Measurements from ENCODE around the gene RNF223.
"Not testable (repeated sequence)": the region's sequence is repeated elsewhere in the genome, so short reads cannot be mapped to it uniquely, and the experiment has no call there.

RNF223 gene

GRCh38 chr1:1059494-1060280 is 14.4 kb downstream of the RNF223 start:
- peak; percentile 98 for DNase-seq (ENCODE audit: low spot score)

DNA sequence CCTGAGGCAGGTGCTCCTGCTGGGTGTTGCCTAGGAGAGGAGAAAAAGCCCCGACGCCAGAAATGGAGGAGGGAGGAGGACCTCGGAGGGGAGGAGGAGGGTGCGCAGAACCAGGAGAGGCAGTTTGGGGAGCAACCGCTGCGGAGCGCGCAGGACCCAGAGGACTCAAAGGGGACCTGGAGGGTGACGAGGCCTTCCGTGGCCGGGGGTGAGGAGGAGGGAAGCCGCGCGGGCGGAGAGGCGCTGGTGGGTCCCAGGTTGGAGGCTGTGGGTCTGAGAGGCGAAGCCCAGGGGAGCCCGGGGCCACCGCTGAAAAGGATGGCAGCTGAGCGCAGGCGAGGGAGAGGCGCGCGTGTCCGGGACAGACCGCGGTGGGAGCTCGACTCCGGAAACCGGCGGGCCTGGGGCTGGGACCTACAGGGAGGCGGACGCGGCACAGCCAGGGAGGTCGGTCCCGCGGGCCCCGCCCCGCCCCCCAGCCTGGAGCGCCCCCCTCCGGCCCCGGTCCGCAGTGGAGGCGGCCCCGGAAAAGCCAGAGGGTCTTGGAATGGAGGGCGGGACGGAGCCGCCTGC is 15.1 kb downstream of the RNF223 start:
- DNase-seq (ENCODE audit: low spot score), result no peak

- no peak for DNase-seq (ENCODE audit: low spot score)
These were observed 15.8 kb downstream of the RNF223 start for GRCh38 chr1:1058088-1058905.

DNA sequence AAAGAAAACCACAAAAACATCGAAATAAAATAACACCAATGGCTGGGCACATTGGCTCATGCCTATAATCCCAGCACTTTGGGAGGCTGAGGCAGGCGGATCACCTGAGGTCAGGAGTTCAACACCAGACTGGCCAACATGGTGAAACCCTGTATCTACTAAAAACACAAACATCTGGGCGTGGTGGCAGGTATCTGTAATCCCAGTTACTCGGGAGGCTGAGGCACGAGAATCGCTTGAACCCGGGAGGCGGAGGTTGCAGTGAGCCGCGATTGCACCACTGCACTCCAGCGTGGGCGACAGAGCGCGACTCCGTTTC is 16.4 kb downstream of the RNF223 start:
- DNase-seq (ENCODE audit: low spot score), result not testable (repeated sequence)

DNA sequence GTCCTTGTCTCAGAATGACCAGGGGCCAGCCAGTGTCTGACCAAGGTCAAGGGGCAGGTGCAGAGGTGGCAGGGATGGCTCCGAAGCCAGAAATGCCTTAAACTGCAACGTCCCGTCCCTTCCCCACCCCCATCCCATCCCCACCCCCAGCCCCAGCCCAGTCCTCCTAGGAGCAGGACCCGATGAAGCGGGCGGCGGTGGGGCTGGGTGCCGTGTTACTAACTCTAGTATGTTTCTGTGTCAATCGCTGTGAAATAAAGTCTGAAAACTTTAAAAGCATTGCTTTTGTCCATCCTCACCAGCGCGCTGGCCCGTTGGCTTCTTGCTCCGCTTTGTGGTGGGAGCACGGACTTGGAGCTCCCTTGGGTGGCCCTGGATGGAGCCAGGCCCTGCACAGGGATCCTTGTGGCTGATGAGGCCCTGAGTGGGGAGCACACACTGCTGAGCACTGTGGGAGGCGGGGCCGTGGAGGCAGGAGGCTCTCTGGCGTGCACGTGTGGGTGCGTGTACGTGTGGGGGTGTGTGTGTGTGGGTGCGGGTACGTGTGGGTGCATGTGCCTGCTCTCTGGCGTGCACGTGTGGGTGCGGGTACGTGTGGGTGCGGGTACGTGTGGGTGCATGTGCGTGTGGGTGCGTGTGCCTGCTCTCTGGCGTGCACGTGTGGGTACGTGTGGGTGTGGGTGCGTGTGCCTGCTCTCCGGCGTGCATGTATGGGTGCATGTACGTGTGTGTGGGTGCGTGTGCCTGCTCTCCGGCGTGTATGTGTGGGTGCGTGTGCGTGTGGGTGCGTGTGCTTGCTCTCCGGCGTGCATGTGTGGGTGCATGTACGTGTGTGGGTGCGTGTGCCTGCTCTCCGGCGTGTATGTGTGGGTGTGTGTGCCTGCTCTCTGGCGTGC is 18.0 kb downstream of the RNF223 start:
- DNase-seq (ENCODE audit: low spot score), result no peak

DNA sequence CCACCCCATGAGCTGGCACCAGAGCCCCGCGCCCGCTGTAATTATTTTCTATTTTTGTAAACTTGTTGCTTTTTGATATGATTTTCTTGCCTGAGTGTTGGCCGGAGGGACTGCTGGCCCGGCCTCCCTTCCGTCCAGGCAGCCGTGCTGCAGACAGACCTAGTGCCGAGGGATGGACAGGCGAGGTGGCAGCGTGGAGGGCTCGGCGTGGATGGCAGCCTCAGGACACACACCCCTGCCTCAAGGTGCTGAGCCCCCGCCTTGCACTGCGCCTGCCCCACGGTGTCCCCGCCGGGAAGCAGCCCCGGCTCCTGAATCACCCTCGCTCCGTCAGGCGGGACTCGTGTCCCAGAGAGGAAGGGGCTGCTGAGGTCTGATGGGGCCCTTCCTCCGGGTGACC is 19.1 kb downstream of the RNF223 start:
- no peak for DNase-seq (ENCODE audit: low spot score)

- DNase-seq (ENCODE audit: low spot score), result no peak
These were observed 19.9 kb downstream of the RNF223 start for GRCh38 chr1:1054099-1054700.

- no peak for DNase-seq (ENCODE audit: low spot score)
These were observed 20.4 kb downstream of the RNF223 start for GRCh38 chr1:1053682-1054081.

- DNase-seq (ENCODE audit: low spot score), result no peak
These were observed 21.1 kb downstream of the RNF223 start for GRCh38 chr1:1053022-1053421.

- DNase-seq (ENCODE audit: low spot score), result no peak
These were observed 21.9 kb downstream of the RNF223 start for GRCh38 chr1:1052003-1052840.

- DNase-seq (ENCODE audit: low spot score), result no peak
These were observed 22.8 kb downstream of the RNF223 start for GRCh38 chr1:1051127-1051810.

- DNase-seq (ENCODE audit: low spot score), result no peak
These were observed 23.5 kb downstream of the RNF223 start for GRCh38 chr1:1050577-1051052.

GRCh38 chr1:1049318-1050165 is 24.6 kb downstream of the RNF223 start:
- DNase-seq (ENCODE audit: low spot score), result no peak

DNA sequence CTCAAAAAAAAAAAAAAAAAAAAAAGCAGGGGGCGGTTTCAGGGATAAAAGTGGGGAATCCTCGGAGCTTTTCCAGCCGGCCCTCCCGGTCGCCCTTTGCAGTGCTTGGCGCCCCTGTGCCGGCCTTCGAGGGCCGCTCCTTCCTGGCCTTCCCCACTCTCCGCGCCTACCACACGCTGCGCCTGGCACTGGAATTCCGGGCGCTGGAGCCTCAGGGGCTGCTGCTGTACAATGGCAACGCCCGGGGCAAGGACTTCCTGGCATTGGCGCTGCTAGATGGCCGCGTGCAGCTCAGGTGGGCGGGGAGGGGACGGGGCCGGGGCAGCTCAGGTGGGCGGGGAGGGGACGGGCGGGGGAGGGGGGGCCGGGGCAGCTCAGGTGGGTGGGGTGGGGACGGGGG is 25.3 kb downstream of the RNF223 start:
- DNase-seq (ENCODE audit: low spot score), result no peak

DNA sequence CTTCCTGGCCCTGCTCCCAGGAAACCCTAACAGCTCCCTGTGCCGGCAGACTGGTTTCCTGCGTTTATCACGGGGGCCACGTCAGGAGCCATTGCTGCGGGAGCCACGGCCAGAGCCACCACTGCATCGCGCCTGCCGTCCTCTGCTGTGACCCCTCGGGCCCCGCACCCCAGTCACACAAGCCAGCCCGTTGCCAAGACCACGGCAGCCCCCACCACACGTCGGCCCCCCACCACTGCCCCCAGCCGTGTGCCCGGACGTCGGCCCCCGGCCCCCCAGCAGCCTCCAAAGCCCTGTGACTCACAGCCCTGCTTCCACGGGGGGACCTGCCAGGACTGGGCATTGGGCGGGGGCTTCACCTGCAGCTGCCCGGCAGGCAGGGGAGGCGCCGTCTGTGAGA is 26.1 kb downstream of the RNF223 start:
- no peak for DNase-seq (ENCODE audit: low spot score)

DNA sequence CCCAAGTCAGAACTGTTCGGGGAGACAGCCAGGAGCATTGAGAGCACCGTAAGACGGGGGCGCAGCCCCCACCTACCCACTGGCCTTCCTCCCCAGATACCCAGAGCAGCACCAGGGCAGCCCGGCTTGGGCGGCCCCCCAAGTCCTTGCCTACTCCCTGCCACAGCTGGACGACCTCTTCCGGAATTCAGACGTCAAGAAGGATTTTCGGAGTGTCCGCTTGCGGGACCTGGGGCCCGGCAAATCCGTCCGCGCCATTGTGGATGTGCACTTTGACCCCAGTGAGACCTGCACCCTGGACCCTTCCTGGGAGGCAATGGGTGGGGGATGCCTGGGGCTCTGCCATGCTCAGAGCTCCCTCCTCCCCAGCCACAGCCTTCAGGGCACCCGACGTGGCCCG is 26.7 kb downstream of the RNF223 start:
- no peak for DNase-seq (ENCODE audit: low spot score)

- no peak for DNase-seq (ENCODE audit: low spot score)
These were observed 27.3 kb downstream of the RNF223 start for GRCh38 chr1:1046767-1047166.

- no peak for DNase-seq (ENCODE audit: low spot score)
These were observed 27.9 kb downstream of the RNF223 start for GRCh38 chr1:1046243-1046642.

GRCh38 chr1:1045129-1045528 is 29.0 kb downstream of the RNF223 start:
- DNase-seq (ENCODE audit: low spot score), result no peak

Data from D341Med (cell line).